Liver (tissue), 3 donors: ENCODE data around the gene TMPRSS3.

Experiments used
- RAD21 ChIP-seq, 2 donors: IDR thresholded peaks; 2 replicates each; pipeline ENCODE4 v1.6.1; 2016; ENCODE audit warnings: antibody characterized with exemption in 2 of 2, mild to moderate bottlenecking in 2 of 2
- TF ChIP-seq, protein P1 (sequence below): fragments of 150-350 bp; IDR thresholded peaks from 2 replicates; pipeline ENCODE4 v1.5.1; 2017; ENCODE audit warnings: improper control_type of control experiment, low read depth, low read length; ENCODE audit not compliant: missing input control
- TF ChIP-seq, protein P2 (sequence below): IDR thresholded peaks from 2 replicates; pipeline ENCODE4 v1.6.1; 2016; ENCODE audit warnings: antibody characterized with exemption
- donor health status: healthy.
- donor health status: healthy.

DNA sequence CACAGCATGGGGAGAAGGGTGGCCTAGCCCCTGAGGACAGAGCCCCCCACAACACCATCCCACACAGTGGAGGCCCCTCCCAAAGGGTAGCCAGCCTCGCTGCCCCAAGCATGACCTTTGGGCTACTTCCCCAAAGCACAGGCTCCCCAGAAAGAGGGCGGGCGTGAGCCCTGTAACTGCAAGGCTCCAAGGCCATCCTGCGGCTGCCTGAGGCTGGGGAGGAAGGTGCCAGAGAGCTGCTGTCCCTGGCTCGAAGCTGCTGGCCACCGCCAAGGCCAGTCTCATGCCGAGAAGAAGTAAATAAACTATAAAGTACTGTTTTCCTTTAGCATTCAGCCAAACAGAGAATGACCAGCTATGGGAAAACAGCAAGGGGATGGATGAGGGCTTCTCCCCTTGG lies 35.3 kb upstream of the TMPRSS3 start:
- TF ChIP-seq, protein P1, sequence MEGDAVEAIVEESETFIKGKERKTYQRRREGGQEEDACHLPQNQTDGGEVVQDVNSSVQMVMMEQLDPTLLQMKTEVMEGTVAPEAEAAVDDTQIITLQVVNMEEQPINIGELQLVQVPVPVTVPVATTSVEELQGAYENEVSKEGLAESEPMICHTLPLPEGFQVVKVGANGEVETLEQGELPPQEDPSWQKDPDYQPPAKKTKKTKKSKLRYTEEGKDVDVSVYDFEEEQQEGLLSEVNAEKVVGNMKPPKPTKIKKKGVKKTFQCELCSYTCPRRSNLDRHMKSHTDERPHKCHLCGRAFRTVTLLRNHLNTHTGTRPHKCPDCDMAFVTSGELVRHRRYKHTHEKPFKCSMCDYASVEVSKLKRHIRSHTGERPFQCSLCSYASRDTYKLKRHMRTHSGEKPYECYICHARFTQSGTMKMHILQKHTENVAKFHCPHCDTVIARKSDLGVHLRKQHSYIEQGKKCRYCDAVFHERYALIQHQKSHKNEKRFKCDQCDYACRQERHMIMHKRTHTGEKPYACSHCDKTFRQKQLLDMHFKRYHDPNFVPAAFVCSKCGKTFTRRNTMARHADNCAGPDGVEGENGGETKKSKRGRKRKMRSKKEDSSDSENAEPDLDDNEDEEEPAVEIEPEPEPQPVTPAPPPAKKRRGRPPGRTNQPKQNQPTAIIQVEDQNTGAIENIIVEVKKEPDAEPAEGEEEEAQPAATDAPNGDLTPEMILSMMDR, result no peak
- TF ChIP-seq, protein P2, sequence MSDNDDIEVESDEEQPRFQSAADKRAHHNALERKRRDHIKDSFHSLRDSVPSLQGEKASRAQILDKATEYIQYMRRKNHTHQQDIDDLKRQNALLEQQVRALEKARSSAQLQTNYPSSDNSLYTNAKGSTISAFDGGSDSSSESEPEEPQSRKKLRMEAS, result no peak
- TF ChIP-seq RAD21 (IDR thresholded peaks at IDR 0.05), result no peak
